GM12865 (cell line): Measurements from ENCODE around the gene GLE1.
A peak's percentile ranks its signal among the peaks of the same experiment; 100 is the strongest.

ENCODE experiments used
- DNase-seq: peaks from one replicate; pipeline ENCODE4 v3.0.0; 2010; ENCODE audit warnings: low read depth
- H3K4me3 ChIP-seq: 2 replicates; pipeline ENCODE4 v1.5.1; 2011; ENCODE audit warnings: mild to moderate bottlenecking, low read depth, low read length, control low read depth
- TF ChIP-seq, protein P1 (sequence below): IDR thresholded peaks from 2 replicates; pipeline ENCODE4 v1.5.1; 2011; ENCODE audit warnings: low read length, control low read depth, low read depth, inconsistent platforms; ENCODE audit not compliant: insufficient read depth; ENCODE audit errors: missing control alignments

The GLE1 gene, protein sequence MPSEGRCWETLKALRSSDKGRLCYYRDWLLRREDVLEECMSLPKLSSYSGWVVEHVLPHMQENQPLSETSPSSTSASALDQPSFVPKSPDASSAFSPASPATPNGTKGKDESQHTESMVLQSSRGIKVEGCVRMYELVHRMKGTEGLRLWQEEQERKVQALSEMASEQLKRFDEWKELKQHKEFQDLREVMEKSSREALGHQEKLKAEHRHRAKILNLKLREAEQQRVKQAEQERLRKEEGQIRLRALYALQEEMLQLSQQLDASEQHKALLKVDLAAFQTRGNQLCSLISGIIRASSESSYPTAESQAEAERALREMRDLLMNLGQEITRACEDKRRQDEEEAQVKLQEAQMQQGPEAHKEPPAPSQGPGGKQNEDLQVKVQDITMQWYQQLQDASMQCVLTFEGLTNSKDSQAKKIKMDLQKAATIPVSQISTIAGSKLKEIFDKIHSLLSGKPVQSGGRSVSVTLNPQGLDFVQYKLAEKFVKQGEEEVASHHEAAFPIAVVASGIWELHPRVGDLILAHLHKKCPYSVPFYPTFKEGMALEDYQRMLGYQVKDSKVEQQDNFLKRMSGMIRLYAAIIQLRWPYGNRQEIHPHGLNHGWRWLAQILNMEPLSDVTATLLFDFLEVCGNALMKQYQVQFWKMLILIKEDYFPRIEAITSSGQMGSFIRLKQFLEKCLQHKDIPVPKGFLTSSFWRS

DNA sequence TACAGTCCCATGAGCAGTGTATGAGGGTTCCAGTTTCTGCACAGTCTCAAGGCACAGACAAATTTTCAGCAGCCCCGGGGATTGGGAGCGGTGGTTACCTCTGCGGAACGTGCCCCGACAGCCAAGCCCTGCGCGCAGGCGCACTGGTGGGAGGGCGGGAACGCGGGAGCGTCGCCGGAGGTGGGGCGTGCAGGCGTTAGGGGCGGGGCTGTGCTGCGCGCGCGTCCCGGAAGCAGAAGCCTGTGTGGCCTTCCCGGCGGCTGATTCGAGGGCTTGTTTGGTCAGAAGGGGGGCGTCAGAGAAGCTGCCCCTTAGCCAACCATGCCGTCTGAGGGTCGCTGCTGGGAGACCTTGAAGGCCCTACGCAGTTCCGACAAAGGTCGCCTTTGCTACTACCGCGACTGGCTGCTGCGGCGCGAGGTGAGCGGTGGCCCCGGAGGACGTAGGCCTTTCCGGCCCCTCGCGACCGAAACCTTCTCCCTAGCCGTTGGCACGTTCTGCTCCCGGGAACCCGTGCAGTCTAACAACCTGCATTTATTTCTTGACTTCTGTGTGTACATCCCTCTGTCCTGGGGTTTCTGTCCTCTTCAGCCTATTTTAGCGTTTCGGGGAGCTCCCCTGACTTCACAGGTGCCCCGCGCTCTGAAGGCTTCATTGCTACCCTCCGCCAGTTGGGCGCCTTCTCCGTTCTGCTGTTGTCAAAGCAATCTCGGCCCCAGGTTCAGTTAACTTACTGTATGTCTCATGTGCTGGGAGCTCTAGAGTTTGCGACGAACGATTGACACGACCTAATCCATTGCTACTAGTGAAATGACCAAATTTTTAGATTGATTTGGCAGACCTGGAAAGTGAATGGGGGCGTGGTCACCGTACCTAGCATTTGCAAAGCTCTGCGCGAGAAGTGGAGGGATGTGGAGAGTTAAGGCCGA lies at the start of gene GLE1:
GLE1 (plus strand) TSS at position 235 of the 929 bp plus-strand sequence; CDS start at position 322, 87 bp downstream.
- H3K4me3 ChIP-seq: peak within 1 kb of the TSS; percentile 81
- TF ChIP-seq, protein P1, sequence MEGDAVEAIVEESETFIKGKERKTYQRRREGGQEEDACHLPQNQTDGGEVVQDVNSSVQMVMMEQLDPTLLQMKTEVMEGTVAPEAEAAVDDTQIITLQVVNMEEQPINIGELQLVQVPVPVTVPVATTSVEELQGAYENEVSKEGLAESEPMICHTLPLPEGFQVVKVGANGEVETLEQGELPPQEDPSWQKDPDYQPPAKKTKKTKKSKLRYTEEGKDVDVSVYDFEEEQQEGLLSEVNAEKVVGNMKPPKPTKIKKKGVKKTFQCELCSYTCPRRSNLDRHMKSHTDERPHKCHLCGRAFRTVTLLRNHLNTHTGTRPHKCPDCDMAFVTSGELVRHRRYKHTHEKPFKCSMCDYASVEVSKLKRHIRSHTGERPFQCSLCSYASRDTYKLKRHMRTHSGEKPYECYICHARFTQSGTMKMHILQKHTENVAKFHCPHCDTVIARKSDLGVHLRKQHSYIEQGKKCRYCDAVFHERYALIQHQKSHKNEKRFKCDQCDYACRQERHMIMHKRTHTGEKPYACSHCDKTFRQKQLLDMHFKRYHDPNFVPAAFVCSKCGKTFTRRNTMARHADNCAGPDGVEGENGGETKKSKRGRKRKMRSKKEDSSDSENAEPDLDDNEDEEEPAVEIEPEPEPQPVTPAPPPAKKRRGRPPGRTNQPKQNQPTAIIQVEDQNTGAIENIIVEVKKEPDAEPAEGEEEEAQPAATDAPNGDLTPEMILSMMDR: no peak
- peak; percentile 97 for DNase-seq

DNA sequence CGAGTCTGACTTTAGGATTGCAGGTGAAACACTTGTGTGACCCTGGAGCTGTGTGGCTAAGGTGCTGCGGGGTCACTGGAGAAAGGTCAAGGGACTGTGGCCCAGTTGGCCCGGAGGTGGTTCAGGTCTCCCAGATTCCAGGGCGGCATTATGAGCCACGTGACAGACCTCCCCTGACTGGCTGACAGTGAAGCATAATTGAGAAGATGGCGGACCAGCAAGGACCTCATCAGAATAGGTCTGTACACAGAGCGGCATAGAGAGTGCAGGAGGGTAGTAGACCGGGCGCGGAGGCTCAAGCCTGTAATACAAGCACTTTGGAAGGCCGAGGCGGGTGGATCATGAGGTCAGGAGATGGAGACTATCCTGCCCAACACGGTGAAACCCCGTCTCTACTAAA lies 49.5 kb upstream of the GLE1 start:
- DNase-seq: no peak
- H3K4me3 ChIP-seq: no peak overlapping the region
- TF ChIP-seq, protein P1: no peak

DNA sequence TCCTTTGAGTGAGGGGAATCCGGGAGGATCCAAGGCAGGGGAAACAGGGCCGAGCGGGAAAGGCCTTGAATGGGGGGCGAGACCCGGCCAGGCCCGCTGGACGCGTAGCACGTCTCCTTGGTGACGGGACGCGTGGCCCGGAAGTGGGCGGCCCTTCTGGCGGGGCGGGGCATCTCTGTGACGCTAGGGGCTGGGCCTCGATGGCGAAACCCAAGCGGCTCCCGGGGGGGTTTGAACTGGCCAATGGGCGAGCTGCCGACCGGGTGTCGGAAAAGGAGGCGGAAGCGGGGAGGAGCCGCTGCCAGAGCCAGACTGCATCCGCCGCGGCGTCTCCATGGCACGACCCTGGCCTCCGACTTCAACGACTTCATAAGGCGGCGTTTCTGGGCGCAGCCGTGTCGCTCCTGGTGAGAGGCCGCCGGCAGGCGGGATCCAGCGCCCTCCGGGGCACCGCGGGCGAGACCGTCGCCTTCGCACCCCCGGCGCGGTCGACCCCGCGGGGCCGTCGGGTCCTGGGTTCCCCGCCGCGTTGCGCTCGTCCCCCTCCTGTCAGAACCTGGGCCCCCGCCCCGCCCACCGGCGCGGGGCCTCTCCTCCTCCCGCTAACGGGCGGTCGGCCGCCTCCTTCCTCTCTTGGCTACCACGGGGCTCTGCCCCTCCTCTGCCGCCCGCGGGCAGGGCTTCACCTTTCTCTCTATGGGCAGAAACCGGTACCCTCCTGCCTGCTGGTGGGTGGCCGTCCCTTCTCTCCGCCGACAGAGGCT lies 48.5 kb upstream of the GLE1 start, which contains the start of gene ODF2:
ODF2 (plus strand) TSS at position 158 of the 764 bp plus-strand sequence; CDS start at position 244, 86 bp downstream.
- TF ChIP-seq, protein P1: no peak
- peak within 1 kb of the TSS; percentile 99 for H3K4me3 ChIP-seq
- peak; percentile 97 for DNase-seq

DNA sequence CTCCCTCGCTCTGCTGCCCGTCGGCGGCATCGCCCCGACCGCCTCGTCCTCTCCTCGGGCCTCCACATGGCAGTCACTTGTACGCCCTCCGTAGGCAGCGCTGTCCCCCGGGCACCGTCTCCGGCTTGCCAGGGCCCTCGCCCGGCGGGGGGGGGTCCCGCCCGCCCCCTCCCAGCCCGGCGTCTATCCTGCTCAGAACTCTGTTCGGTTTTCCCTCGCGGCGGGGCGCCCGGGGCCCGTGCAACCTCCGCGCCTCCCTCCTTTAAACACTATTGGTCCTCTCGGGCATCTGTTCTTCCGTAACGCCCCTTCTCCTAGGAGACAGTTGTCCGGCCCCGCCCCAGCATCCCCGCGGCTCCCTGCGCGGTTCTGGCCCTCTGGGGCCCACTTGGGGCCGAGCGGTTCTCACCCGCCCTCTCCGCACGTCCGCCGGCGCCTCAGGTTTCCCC lies 47.9 kb upstream of the GLE1 start:
- peak overlapping the region; percentile 99 for H3K4me3 ChIP-seq
- TF ChIP-seq, protein P1: no peak
- peak; percentile 75 for DNase-seq

DNA sequence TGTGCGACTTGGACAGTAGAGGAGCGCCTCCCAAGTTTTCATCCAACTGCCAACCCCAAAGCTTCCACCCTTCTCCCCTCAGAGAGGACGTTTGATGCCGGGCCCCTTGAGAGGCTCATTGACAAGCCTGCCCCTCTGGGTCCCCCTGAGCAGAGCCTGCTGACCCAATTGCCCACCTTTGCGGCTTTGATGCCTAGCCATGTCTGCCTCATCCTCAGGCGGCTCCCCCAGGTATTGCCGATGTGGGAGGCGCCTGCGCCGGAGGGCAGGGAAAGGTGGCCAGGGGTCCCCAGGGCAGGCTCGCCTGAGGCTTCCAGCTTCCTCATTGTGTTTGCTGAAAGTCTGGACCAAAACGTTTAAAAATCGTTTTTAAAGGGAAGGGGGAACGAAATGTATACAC lies 47.3 kb upstream of the GLE1 start:
- DNase-seq: no peak
- TF ChIP-seq, protein P1: no peak

DNA sequence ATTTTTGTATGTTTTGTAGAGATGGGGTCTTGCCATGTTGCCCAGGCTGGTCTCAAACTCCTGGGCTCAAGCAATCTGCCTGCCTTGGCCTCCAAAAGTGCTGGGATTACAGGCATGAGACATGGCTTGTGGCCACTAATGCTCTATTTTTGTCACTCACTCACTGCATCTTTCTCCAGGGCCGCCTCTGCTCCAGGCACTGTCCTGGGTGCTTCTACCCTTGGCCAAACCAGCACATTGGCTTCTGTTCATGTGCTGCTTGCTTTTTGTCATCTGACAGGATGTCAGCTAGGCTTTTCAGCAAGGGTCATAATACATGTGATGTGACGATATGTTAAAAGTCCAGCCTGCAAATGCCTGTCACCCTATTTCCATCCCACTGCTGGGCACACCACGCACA lies 45.5 kb upstream of the GLE1 start:
- DNase-seq: no peak
- TF ChIP-seq, protein P1: no peak
- H3K4me3 ChIP-seq: no peak overlapping the region

More for the DNA sequence above, 47.3 kb upstream of the GLE1 start:
- peak overlapping the region; percentile 99 for H3K4me3 ChIP-seq
